G401.6 (cell line): ENCODE measurements around the gene B4GALT5.

ENCODE experiments used
- FAIRE-seq: peaks from 2 replicates; lab custom pipeline; 2012; peaks lifted over from hg19 to GRCh38; lab: Jason Lieb, UNC

Gene B4GALT5

GRCh38 chr20:49657118-49657901 is 56.4 kb downstream of the B4GALT5 start:
- no peak for FAIRE-seq

- no peak for FAIRE-seq
These were observed 57.4 kb downstream of the B4GALT5 start for GRCh38 chr20:49656304-49656703.

- FAIRE-seq, result no peak
These were observed 59.7 kb downstream of the B4GALT5 start for GRCh38 chr20:49653925-49654434.

GRCh38 chr20:49649672-49650071 is 64.0 kb downstream of the B4GALT5 start:
- FAIRE-seq, result no peak

- FAIRE-seq, result no peak
These were observed 66.1 kb downstream of the B4GALT5 start for GRCh38 chr20:49647550-49647949.

GRCh38 chr20:49646528-49646927 is 67.2 kb downstream of the B4GALT5 start:
- no peak for FAIRE-seq

- no peak for FAIRE-seq
These were observed 67.6 kb downstream of the B4GALT5 start for GRCh38 chr20:49646126-49646525.

- no peak for FAIRE-seq
These were observed 68.6 kb downstream of the B4GALT5 start for GRCh38 chr20:49644980-49645565.

- no peak for FAIRE-seq
These were observed 70.9 kb downstream of the B4GALT5 start for GRCh38 chr20:49642816-49643215.

GRCh38 chr20:49641683-49642656 is 71.7 kb downstream of the B4GALT5 start:
- FAIRE-seq, result no peak

- FAIRE-seq, result no peak
These were observed 76.5 kb downstream of the B4GALT5 start for GRCh38 chr20:49637046-49637637.

GRCh38 chr20:49636447-49636846 is 77.2 kb downstream of the B4GALT5 start:
- no peak for FAIRE-seq

GRCh38 chr20:49635866-49636265 is 77.8 kb downstream of the B4GALT5 start:
- no peak for FAIRE-seq

- no peak for FAIRE-seq
These were observed 78.5 kb downstream of the B4GALT5 start for GRCh38 chr20:49635166-49635565.

- FAIRE-seq, result no peak
These were observed 79.6 kb downstream of the B4GALT5 start for GRCh38 chr20:49634116-49634515.

- no peak for FAIRE-seq
These were observed 80.0 kb downstream of the B4GALT5 start for GRCh38 chr20:49633643-49634042.

GRCh38 chr20:49633023-49633422 is 80.7 kb downstream of the B4GALT5 start:
- no peak for FAIRE-seq

- FAIRE-seq, result no peak
These were observed 81.7 kb downstream of the B4GALT5 start for GRCh38 chr20:49631856-49632418.

GRCh38 chr20:49631061-49631716 is 82.5 kb downstream of the B4GALT5 start:
- FAIRE-seq, result no peak

GRCh38 chr20:49630396-49630951 is 83.2 kb downstream of the B4GALT5 start:
- FAIRE-seq, result no peak

- FAIRE-seq, result no peak
These were observed 84.1 kb downstream of the B4GALT5 start for GRCh38 chr20:49629606-49630005.
